ENCODE data around the gene AK4. TPM values are rescaled to one million over a fixed set of nuclear protein-coding genes. Genes with fewer than 3 reads are reported as not detected.

The AK4 gene
- total RNA-seq, 2 experiments from 2014 or later = 0.08 to 0.14 TPM

DNA sequence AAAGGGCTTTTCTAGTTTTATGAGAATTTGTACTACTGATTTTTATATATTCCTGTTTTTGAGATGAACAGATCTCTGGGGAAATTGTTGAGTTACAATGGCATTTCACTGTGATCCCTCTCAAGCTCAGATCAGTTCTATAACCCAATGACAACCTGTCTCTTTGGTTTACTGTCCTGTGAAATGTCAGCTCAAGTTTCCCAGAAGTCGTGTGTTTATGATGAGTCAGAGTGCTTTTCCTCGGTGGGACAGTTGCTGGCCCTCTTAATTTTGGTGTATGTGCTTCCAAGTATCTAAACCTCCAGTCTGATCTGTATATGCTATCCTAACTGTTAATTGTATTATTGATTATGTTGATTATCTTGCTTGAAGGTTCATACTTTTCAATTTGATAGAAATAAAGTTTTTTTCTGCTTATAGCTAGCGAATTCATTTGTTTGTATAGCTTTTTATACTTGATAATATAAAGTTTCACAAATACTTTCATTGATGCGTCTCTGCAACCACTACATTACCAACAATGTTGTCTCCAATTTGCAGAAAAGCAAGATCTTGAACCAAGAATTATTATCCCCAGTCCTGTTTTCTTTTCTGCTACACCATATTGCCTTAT, 83.8 kb downstream of the AK4 start:
- no peak for DNase-seq
- intact Hi-C loops (cut with DNase I, micrococcal nuclease) = no loop called here
- H3K27ac ChIP-seq (ENCODE audit: low read depth in 1 of 2, low read length in 2 of 2) = no peak overlapping the region

GRCh38 chr1:65232461-65232990, 84.5 kb downstream of the AK4 start:
- TF ChIP-seq, protein P1, sequence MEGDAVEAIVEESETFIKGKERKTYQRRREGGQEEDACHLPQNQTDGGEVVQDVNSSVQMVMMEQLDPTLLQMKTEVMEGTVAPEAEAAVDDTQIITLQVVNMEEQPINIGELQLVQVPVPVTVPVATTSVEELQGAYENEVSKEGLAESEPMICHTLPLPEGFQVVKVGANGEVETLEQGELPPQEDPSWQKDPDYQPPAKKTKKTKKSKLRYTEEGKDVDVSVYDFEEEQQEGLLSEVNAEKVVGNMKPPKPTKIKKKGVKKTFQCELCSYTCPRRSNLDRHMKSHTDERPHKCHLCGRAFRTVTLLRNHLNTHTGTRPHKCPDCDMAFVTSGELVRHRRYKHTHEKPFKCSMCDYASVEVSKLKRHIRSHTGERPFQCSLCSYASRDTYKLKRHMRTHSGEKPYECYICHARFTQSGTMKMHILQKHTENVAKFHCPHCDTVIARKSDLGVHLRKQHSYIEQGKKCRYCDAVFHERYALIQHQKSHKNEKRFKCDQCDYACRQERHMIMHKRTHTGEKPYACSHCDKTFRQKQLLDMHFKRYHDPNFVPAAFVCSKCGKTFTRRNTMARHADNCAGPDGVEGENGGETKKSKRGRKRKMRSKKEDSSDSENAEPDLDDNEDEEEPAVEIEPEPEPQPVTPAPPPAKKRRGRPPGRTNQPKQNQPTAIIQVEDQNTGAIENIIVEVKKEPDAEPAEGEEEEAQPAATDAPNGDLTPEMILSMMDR (IDR thresholded peaks at IDR 0.05) = no peak
- DNase-seq (no peak), ATAC-seq (ENCODE audit: poor library complexity) (no peak)
- CTCF ChIA-PET = interaction anchor here (0.6 to 1.4 kb wide), 2 partner anchors 10 to 378 kb away, joined by 3 to 5 read pairs; no protein-coding TSS in a partner anchor
- Mint-ChIP-seq H3K4me1 (ENCODE audit: low read depth) (peaks cover 5% of the 10 kb centered on the region), H3K27me3 (peaks cover 33% of the 10 kb centered on the region), H3K36me3 (ENCODE audit: low read depth) (no peaks in the 10 kb centered on the region), H3K9me3 (no peaks in the 10 kb centered on the region), H3K4me3 (no peak overlapping the region), H3K27ac (no peak overlapping the region)
- intact Hi-C loops (cut with DNase I, micrococcal nuclease) = no loop called here
- H3K27ac ChIP-seq (ENCODE audit: low read depth in 1 of 2, low read length in 2 of 2) = no peak overlapping the region
- no peaks in the 10 kb centered on the region for H3K27me3 ChIP-seq (ENCODE audit: control insufficient read depth in 1 of 2, insufficient read depth in 2 of 2, low read length in 2 of 2)
- POLR2A ChIA-PET = no interaction called here
- peaks cover 0 to 6% of the 10 kb centered on the region in 2 experiments for H3K9me3 ChIP-seq (ENCODE audit: control insufficient read depth in 1 of 2, insufficient read depth in 1 of 2, low read length in 2 of 2)
- H3K4me3 ChIP-seq (ENCODE audit: low read length) = no peak overlapping the region
- H3K36me3 ChIP-seq (ENCODE audit: insufficient read depth, low read length) = no peaks in the 10 kb centered on the region
- no peaks in the 10 kb centered on the region for H3K4me1 ChIP-seq (ENCODE audit: insufficient read depth, low read length)

More for the DNA sequence above, 83.8 kb downstream of the AK4 start:
- H3K4me1 Mint-ChIP-seq (ENCODE audit: low read depth) = peaks cover 5% of the 10 kb centered on the region
- no peak overlapping the region for H3K4me3 Mint-ChIP-seq
- H3K27me3 ChIP-seq (ENCODE audit: control insufficient read depth in 1 of 2, insufficient read depth in 2 of 2, low read length in 2 of 2) = no peaks in the 10 kb centered on the region
- no peak overlapping the region for H3K4me3 ChIP-seq (ENCODE audit: low read length)
- peaks cover 33% of the 10 kb centered on the region for H3K27me3 Mint-ChIP-seq
- H3K9me3 ChIP-seq (ENCODE audit: control insufficient read depth in 1 of 2, insufficient read depth in 1 of 2, low read length in 2 of 2) = peaks cover 0 to 6% of the 10 kb centered on the region in 2 experiments
- no peaks in the 10 kb centered on the region for H3K36me3 ChIP-seq (ENCODE audit: insufficient read depth, low read length)
- no peaks in the 10 kb centered on the region for H3K4me1 ChIP-seq (ENCODE audit: insufficient read depth, low read length)
- ChIA-PET POLR2A (interaction anchor here (0.9 kb wide), 1 partner anchor 22 kb away, joined by 3 read pairs; no protein-coding TSS in a partner anchor), CTCF (interaction anchor here (0.6 to 1.4 kb wide), 2 partner anchors 10 to 379 kb away, joined by 3 to 5 read pairs; no protein-coding TSS in a partner anchor)
- no peak for ATAC-seq (ENCODE audit: poor library complexity)
- no peak overlapping the region for H3K27ac Mint-ChIP-seq
- no peaks in the 10 kb centered on the region for H3K9me3 Mint-ChIP-seq
- H3K36me3 Mint-ChIP-seq (ENCODE audit: low read depth) = no peaks in the 10 kb centered on the region
- TF ChIP-seq, protein P1 (IDR thresholded peaks at IDR 0.05) = no peak

DNA sequence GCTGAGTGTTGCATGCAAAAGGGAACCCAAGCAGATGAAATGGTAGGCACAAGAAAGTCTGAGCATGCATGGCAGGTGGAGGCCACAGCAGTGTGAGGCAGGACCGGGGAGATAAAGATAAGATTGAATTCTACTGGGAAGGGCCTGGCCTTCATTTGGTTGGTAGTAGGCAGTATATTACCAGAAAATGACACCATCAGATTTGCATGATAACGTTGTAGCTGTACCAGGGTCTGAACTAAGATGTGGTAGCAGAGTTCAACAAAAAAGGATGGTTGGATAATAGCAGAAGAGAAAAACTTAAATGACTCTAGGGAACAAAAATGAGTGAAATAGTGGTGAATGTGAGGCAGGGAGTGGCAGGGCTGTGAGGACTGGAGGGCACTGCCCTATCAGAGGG, 85.8 kb downstream of the AK4 start:
- intact Hi-C loops (cut with DNase I, micrococcal nuclease) = no loop called here
- DNase-seq (no peak), ATAC-seq (ENCODE audit: poor library complexity) (no peak)
- H3K9me3 Mint-ChIP-seq = no peaks in the 10 kb centered on the region
- H3K36me3 Mint-ChIP-seq (ENCODE audit: low read depth) = no peaks in the 10 kb centered on the region
- TF ChIP-seq, protein P1 (IDR thresholded peaks at IDR 0.05) = no peak
- peaks cover 33% of the 10 kb centered on the region for H3K27me3 Mint-ChIP-seq
- Histone ChIP-seq H3K36me3 (ENCODE audit: insufficient read depth, low read length) (no peaks in the 10 kb centered on the region), H3K4me1 (ENCODE audit: insufficient read depth, low read length) (no peaks in the 10 kb centered on the region), H3K27me3 (ENCODE audit: control insufficient read depth in 1 of 2, insufficient read depth in 2 of 2, low read length in 2 of 2) (no peaks in the 10 kb centered on the region), H3K4me3 (ENCODE audit: low read length) (no peak overlapping the region), H3K9me3 (ENCODE audit: control insufficient read depth in 1 of 2, insufficient read depth in 1 of 2, low read length in 2 of 2) (peaks cover 0 to 6% of the 10 kb centered on the region in 2 experiments), H3K27ac (ENCODE audit: low read depth in 1 of 2, low read length in 2 of 2) (no peak overlapping the region)
- peaks cover 5% of the 10 kb centered on the region for H3K4me1 Mint-ChIP-seq (ENCODE audit: low read depth)
- no peak overlapping the region for H3K27ac Mint-ChIP-seq
- H3K4me3 Mint-ChIP-seq = no peak overlapping the region
- POLR2A ChIA-PET = no interaction called here
- CTCF ChIA-PET = no interaction called here

Measured in CD4-positive, alpha-beta T cell (primary cell).